GM19468 (cell line): Measurements from ENCODE around the gene TMEM178B.
"Not testable (repeated sequence)": the region's sequence is repeated elsewhere in the genome, so short reads cannot be mapped to it uniquely, and the experiment has no call there.

Experiments
- ATAC-seq: cut with Tn5 transposase; IDR thresholded peaks from one replicate; pipeline ENCODE4 v1.9.1; 2021; ENCODE audit warnings: mild to moderate bottlenecking, moderate library complexity, moderate number of reproducible peaks; ENCODE audit not compliant: unreplicated experiment; ENCODE audit errors: extremely low read depth

Gene TMEM178B

GRCh38 chr7:141073641-141074161 lies at the start of gene TMEM178B:
TMEM178B (plus strand) TSS chr7:141074064.
- ATAC-seq, result no peak

- no peak for ATAC-seq
Measured at GRCh38 chr7:141024668-141025067, 49.2 kb upstream of the TMEM178B start.

GRCh38 chr7:141027043-141027442 lies 46.8 kb upstream of the TMEM178B start:
- ATAC-seq, result no peak

GRCh38 chr7:141028767-141029166 lies 45.1 kb upstream of the TMEM178B start:
- ATAC-seq, result no peak

GRCh38 chr7:141032539-141033323 lies 41.1 kb upstream of the TMEM178B start:
- not testable (repeated sequence) for ATAC-seq

GRCh38 chr7:141038100-141038499 lies 35.8 kb upstream of the TMEM178B start:
- not testable (repeated sequence) for ATAC-seq

GRCh38 chr7:141039376-141039775 lies 34.5 kb upstream of the TMEM178B start:
- ATAC-seq, result no peak

GRCh38 chr7:141042222-141043193 lies 31.4 kb upstream of the TMEM178B start:
- ATAC-seq, result no peak

GRCh38 chr7:141043616-141044015 lies 30.2 kb upstream of the TMEM178B start:
- ATAC-seq, result no peak

GRCh38 chr7:141045126-141045841 lies 28.6 kb upstream of the TMEM178B start:
- no peak for ATAC-seq

GRCh38 chr7:141045842-141046620 lies 27.8 kb upstream of the TMEM178B start:
- no peak for ATAC-seq

GRCh38 chr7:141053626-141054025 lies 20.2 kb upstream of the TMEM178B start:
- ATAC-seq, result no peak

- no peak for ATAC-seq
Measured at GRCh38 chr7:141055146-141055545, 18.7 kb upstream of the TMEM178B start.

GRCh38 chr7:141057788-141058187 lies 16.1 kb upstream of the TMEM178B start:
- ATAC-seq, result no peak

GRCh38 chr7:141067856-141068255 lies 6.0 kb upstream of the TMEM178B start:
- ATAC-seq, result not testable (repeated sequence)

- ATAC-seq, result no peak
Measured at GRCh38 chr7:141071260-141071854, 2.5 kb upstream of the TMEM178B start.

- no peak for ATAC-seq
Measured at GRCh38 chr7:141071855-141072547, 1.9 kb upstream of the TMEM178B start.

- ATAC-seq, result no peak
Measured at GRCh38 chr7:141072548-141073172, 1.2 kb upstream of the TMEM178B start.
